ENCODE measurements around the gene FAM193A.

FAM193A gene

DNA sequence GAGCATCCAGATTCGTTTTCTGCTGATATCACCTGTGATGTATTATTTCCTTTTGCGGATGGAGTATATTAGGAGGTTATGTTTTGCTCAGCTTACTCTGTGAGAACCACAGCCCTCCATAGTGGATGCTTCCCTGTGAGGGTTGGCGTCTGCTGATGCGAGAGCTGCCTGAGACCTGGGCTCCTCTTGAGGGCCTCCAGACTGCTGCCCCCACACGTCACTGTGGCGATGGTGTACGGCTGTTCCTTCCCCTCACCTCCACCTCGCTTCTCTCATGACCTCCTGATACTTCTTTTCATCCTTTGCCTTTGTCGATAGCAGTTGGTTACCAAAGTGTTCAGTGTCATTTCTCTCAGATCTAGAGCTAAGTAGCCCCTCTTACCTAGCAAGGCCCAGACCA is 148.0 kb downstream of the FAM193A start:
- no peaks in the 10 kb centered on the region for H3K79me1 ChIP-seq (ENCODE audit: low read length)
- H4K8ac ChIP-seq (ENCODE audit: low read depth, low read length): no peak overlapping the region
- H3K36me3 ChIP-seq (ENCODE audit: control insufficient read depth, insufficient read depth, low read length): peaks cover 8% of the 10 kb centered on the region

DNA sequence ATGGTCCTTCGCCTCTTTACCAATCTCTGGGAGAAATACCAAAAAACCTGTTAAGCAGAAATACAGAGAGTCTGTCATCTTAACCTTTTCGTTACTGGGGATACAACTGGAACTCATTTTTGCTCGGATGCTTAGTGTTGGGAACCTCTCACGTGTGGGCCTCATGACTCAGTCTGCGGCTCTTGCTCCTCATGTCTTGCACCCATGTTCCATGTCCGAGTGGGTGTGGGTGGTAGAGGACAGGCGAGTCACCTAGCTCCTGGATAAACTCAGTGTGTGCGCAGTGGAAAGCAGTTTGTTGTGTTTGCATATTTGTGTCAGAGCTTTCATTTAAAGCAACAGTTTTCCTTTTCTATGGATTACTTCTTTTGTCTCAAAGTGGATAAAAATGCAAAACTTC is 149.1 kb downstream of the FAM193A start:
- no peak overlapping the region for H2AK5ac ChIP-seq (ENCODE audit: low read length)
- no peaks in the 10 kb centered on the region for H3K79me2 ChIP-seq (ENCODE audit: control insufficient read depth, insufficient read depth, low read length)
- H3K27ac ChIP-seq (ENCODE audit: low read depth, low read length): no peak overlapping the region
- H3K9ac ChIP-seq (ENCODE audit: low read length): no peak overlapping the region
- no peak overlapping the region for H2BK15ac ChIP-seq (replicated peaks; ENCODE audit: low read depth)
- no peak overlapping the region for H3K4me2 ChIP-seq (ENCODE audit: low read length)
- no peak overlapping the region for H3K23ac ChIP-seq (ENCODE audit: low read length)
- DNase-seq: no peak
- no peak overlapping the region for H3K18ac ChIP-seq (ENCODE audit: low read length)
- no peak overlapping the region for H3K56ac ChIP-seq (ENCODE audit: low read length)
- H3K4me3 ChIP-seq (ENCODE audit: low read length): no peak overlapping the region
- H3K36me3 ChIP-seq (ENCODE audit: control insufficient read depth, insufficient read depth, low read length): peaks cover 10% of the 10 kb centered on the region
- H3K4ac ChIP-seq (ENCODE audit: low read depth, low read length): no peak overlapping the region
- no peaks in the 10 kb centered on the region for H3K79me1 ChIP-seq (ENCODE audit: low read length)
- H3K4me1 ChIP-seq (ENCODE audit: control insufficient read depth, low read depth, low read length): no peaks in the 10 kb centered on the region
- no peaks in the 10 kb centered on the region for H3K27me3 ChIP-seq (ENCODE audit: insufficient read depth, low read length, poor library complexity)
- no peak overlapping the region for H4K5ac ChIP-seq (ENCODE audit: low read length)
- H4K8ac ChIP-seq (ENCODE audit: low read depth, low read length): no peak overlapping the region
- H2BK5ac ChIP-seq (ENCODE audit: low read length): no peak overlapping the region
- WGBS (ENCODE audit: extremely low coverage, insufficient coverage, low lambda C conversion rate): no CpG with 5 or more reads among the region's 8 CpGs
- H2BK120ac ChIP-seq (ENCODE audit: low read depth, low read length): no peak overlapping the region

More for the DNA sequence above, 148.0 kb downstream of the FAM193A start:
- no CpG with 5 or more reads among the region's 9 CpGs for WGBS (ENCODE audit: extremely low coverage, insufficient coverage, low lambda C conversion rate)
- Histone ChIP-seq H2BK15ac (replicated peaks; ENCODE audit: low read depth) (no peak overlapping the region), H3K9ac (ENCODE audit: low read length) (no peak overlapping the region), H2BK5ac (ENCODE audit: low read length) (no peak overlapping the region), H3K4ac (ENCODE audit: low read depth, low read length) (no peak overlapping the region), H3K79me2 (ENCODE audit: control insufficient read depth, insufficient read depth, low read length) (no peaks in the 10 kb centered on the region), H3K23ac (ENCODE audit: low read length) (no peak overlapping the region), H3K4me3 (ENCODE audit: low read length) (no peak overlapping the region), H3K4me1 (ENCODE audit: control insufficient read depth, low read depth, low read length) (no peaks in the 10 kb centered on the region), H2BK120ac (ENCODE audit: low read depth, low read length) (no peak overlapping the region), H3K56ac (ENCODE audit: low read length) (no peak overlapping the region), H3K18ac (ENCODE audit: low read length) (no peak overlapping the region), H3K27ac (ENCODE audit: low read depth, low read length) (no peak overlapping the region), H3K27me3 (ENCODE audit: insufficient read depth, low read length, poor library complexity) (no peaks in the 10 kb centered on the region), H3K4me2 (ENCODE audit: low read length) (no peak overlapping the region), H2AK5ac (ENCODE audit: low read length) (no peak overlapping the region), H4K5ac (ENCODE audit: low read length) (no peak overlapping the region)
- no peak for DNase-seq

DNA sequence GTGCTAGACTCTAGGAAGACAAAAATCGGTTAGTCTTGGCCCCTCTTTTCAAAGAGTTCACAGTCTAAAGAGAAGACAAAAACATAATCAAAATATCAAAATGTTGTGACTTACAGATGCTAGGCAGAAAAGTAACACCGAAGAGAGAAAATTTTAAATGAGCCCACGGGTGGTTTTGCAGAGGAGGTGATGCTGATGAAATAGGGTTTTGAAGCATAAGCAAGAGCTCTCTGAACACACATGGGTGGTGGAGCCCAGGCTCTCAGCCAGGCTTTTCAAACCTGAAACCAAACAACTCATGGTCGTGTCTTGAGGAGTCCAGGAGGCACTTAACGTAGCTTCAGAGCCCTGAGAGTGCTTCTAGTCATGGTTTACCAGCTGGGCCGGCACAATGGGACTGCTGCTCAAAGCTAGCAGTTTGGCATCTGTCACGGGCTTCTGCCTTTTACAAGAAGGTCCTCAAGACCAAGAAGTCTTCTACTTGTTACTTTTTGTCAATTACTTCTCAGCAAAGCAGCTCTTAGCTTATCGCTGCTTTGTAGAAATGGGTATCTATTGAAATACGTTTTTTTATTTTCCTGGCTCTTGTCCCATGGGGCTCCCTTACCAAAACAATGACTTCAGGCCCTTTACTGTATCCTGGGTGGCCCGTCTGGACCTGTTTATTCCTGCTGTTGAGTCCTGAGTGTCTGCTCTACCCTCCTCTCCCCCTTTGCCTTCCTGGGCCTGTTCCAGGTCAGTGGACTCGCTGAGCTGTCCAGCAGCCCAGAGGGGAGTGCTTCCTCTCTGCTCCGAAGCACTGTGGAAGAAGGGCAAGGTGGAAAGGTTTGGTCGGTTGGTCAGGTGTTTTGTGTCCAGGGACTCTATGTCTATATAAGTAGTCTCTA is 150.2 kb downstream of the FAM193A start:
- H3K4ac ChIP-seq (ENCODE audit: low read depth, low read length): no peak overlapping the region
- no peak overlapping the region for H3K27ac ChIP-seq (ENCODE audit: low read depth, low read length)
- no peaks in the 10 kb centered on the region for H3K4me1 ChIP-seq (ENCODE audit: control insufficient read depth, low read depth, low read length)
- no peak overlapping the region for H2BK5ac ChIP-seq (ENCODE audit: low read length)
- H3K18ac ChIP-seq (ENCODE audit: low read length): no peak overlapping the region
- no peak for DNase-seq
- H3K79me1 ChIP-seq (ENCODE audit: low read length): no peaks in the 10 kb centered on the region
- H2BK15ac ChIP-seq (replicated peaks; ENCODE audit: low read depth): no peak overlapping the region
- no peak overlapping the region for H3K4me3 ChIP-seq (ENCODE audit: low read length)
- no peak overlapping the region for H2BK120ac ChIP-seq (ENCODE audit: low read depth, low read length)
- no peaks in the 10 kb centered on the region for H3K79me2 ChIP-seq (ENCODE audit: control insufficient read depth, insufficient read depth, low read length)
- H3K23ac ChIP-seq (ENCODE audit: low read length): no peak overlapping the region
- H3K27me3 ChIP-seq (ENCODE audit: insufficient read depth, low read length, poor library complexity): no peaks in the 10 kb centered on the region
- WGBS (ENCODE audit: extremely low coverage, insufficient coverage, low lambda C conversion rate): no CpG with 5 or more reads among the region's 13 CpGs
- H4K5ac ChIP-seq (ENCODE audit: low read length): no peak overlapping the region
- no peak overlapping the region for H3K56ac ChIP-seq (ENCODE audit: low read length)
- no peak overlapping the region for H2AK5ac ChIP-seq (ENCODE audit: low read length)
- peaks cover 13% of the 10 kb centered on the region for H3K36me3 ChIP-seq (ENCODE audit: control insufficient read depth, insufficient read depth, low read length)
- H3K4me2 ChIP-seq (ENCODE audit: low read length): no peak overlapping the region
- no peak overlapping the region for H4K8ac ChIP-seq (ENCODE audit: low read depth, low read length)
- no peak overlapping the region for H3K9ac ChIP-seq (ENCODE audit: low read length)

DNA sequence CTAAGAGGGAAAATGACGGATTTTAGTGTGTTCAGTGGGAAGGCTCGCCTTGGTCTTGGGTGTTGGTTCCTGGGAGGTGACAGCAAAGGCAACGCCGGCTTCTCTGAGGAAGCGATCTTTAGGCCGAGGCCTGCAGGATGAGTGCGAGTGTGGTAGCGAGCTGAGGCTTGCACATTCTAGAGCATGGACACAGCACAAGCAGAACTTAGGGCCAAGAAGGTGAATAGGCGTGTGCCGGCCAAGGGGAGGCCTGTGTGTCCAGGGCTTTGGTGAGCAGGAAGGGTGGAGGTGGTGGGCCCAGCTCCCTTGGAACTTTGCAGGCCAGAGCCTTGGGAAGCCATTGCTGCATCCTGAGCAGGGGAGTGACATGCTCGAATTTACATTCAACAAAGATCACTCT is 151.8 kb downstream of the FAM193A start:
- Histone ChIP-seq H3K79me2 (ENCODE audit: control insufficient read depth, insufficient read depth, low read length) (no peaks in the 10 kb centered on the region), H2BK15ac (replicated peaks; ENCODE audit: low read depth) (no peak overlapping the region), H3K4ac (ENCODE audit: low read depth, low read length) (no peak overlapping the region), H3K4me2 (ENCODE audit: low read length) (no peak overlapping the region), H3K27ac (ENCODE audit: low read depth, low read length) (no peak overlapping the region), H3K27me3 (ENCODE audit: insufficient read depth, low read length, poor library complexity) (no peaks in the 10 kb centered on the region), H3K56ac (ENCODE audit: low read length) (no peak overlapping the region), H4K5ac (ENCODE audit: low read length) (no peak overlapping the region), H3K36me3 (ENCODE audit: control insufficient read depth, insufficient read depth, low read length) (peaks cover 13% of the 10 kb centered on the region), H2BK120ac (ENCODE audit: low read depth, low read length) (no peak overlapping the region), H3K4me1 (ENCODE audit: control insufficient read depth, low read depth, low read length) (no peaks in the 10 kb centered on the region), H3K4me3 (ENCODE audit: low read length) (no peak overlapping the region), H2BK5ac (ENCODE audit: low read length) (no peak overlapping the region), H3K9ac (ENCODE audit: low read length) (no peak overlapping the region), H3K18ac (ENCODE audit: low read length) (no peak overlapping the region), H3K79me1 (ENCODE audit: low read length) (no peaks in the 10 kb centered on the region), H2AK5ac (ENCODE audit: low read length) (no peak overlapping the region), H3K23ac (ENCODE audit: low read length) (no peak overlapping the region), H4K8ac (ENCODE audit: low read depth, low read length) (no peak overlapping the region)
- WGBS (ENCODE audit: extremely low coverage, insufficient coverage, low lambda C conversion rate): no CpG with 5 or more reads among the region's 11 CpGs
- no peak for DNase-seq

DNA sequence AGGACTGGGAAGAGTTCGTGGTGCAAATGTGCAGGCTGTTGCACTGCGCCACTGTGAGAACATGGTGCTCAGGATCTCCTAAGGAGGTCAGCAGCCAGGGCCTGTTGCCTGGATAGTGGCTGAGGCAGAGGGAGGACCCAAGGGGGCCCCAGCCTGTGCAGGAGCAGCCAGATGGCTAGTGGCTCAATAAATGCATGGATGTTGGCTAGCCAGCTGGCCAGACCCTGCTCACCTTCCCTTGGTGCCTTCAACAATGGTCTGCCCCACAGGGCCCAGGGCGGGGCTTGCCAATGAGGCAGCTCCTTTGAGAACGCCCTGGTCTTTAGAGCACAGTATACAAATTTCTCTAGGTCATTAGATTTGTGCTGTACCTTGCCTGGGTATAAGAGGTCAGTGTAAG is 152.2 kb downstream of the FAM193A start:
- Histone ChIP-seq H3K56ac (ENCODE audit: low read length) (no peak overlapping the region), H2AK5ac (ENCODE audit: low read length) (no peak overlapping the region), H2BK120ac (ENCODE audit: low read depth, low read length) (no peak overlapping the region), H2BK15ac (replicated peaks; ENCODE audit: low read depth) (no peak overlapping the region), H4K5ac (ENCODE audit: low read length) (no peak overlapping the region), H3K27ac (ENCODE audit: low read depth, low read length) (no peak overlapping the region), H3K18ac (ENCODE audit: low read length) (no peak overlapping the region), H3K9ac (ENCODE audit: low read length) (no peak overlapping the region), H3K27me3 (ENCODE audit: insufficient read depth, low read length, poor library complexity) (no peaks in the 10 kb centered on the region), H3K79me1 (ENCODE audit: low read length) (no peaks in the 10 kb centered on the region), H3K79me2 (ENCODE audit: control insufficient read depth, insufficient read depth, low read length) (no peaks in the 10 kb centered on the region), H4K8ac (ENCODE audit: low read depth, low read length) (no peak overlapping the region), H3K4me3 (ENCODE audit: low read length) (no peak overlapping the region), H2BK5ac (ENCODE audit: low read length) (no peak overlapping the region), H3K4ac (ENCODE audit: low read depth, low read length) (no peak overlapping the region), H3K4me2 (ENCODE audit: low read length) (no peak overlapping the region), H3K4me1 (ENCODE audit: control insufficient read depth, low read depth, low read length) (no peaks in the 10 kb centered on the region), H3K36me3 (ENCODE audit: control insufficient read depth, insufficient read depth, low read length) (peaks cover 14% of the 10 kb centered on the region), H3K23ac (ENCODE audit: low read length) (no peak overlapping the region)
- DNase-seq: no peak
- WGBS (ENCODE audit: extremely low coverage, insufficient coverage, low lambda C conversion rate): no CpG with 5 or more reads among the region's 4 CpGs

DNA sequence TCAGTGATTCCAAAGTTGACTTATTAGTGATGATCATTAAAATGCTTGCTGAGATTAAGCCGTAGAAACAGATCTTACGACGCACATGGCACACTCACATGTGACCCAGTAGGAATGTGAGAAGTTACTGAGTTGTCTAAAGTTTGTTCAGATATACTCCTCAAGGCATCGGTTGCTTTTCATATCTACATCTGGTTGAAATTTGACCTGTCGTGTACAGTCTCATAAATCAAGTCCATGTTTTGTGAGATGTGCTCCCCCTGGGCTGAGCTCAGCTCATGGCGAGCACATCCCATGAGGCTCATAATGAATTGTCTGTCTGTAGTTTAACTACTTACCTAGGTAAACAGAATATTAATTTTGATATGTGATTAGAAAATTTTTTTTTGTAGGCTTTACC is 152.7 kb downstream of the FAM193A start:
- Histone ChIP-seq H4K8ac (ENCODE audit: low read depth, low read length) (no peak overlapping the region), H3K27ac (ENCODE audit: low read depth, low read length) (no peak overlapping the region), H3K79me2 (ENCODE audit: control insufficient read depth, insufficient read depth, low read length) (no peaks in the 10 kb centered on the region), H2BK15ac (replicated peaks; ENCODE audit: low read depth) (no peak overlapping the region), H3K4me2 (ENCODE audit: low read length) (no peak overlapping the region), H3K23ac (ENCODE audit: low read length) (no peak overlapping the region), H2BK120ac (ENCODE audit: low read depth, low read length) (no peak overlapping the region), H2BK5ac (ENCODE audit: low read length) (no peak overlapping the region), H3K79me1 (ENCODE audit: low read length) (no peaks in the 10 kb centered on the region), H3K9ac (ENCODE audit: low read length) (no peak overlapping the region), H3K4me3 (ENCODE audit: low read length) (no peak overlapping the region), H3K27me3 (ENCODE audit: insufficient read depth, low read length, poor library complexity) (no peaks in the 10 kb centered on the region), H3K4ac (ENCODE audit: low read depth, low read length) (no peak overlapping the region), H3K4me1 (ENCODE audit: control insufficient read depth, low read depth, low read length) (no peaks in the 10 kb centered on the region), H2AK5ac (ENCODE audit: low read length) (no peak overlapping the region), H3K36me3 (ENCODE audit: control insufficient read depth, insufficient read depth, low read length) (peaks cover 16% of the 10 kb centered on the region), H3K18ac (ENCODE audit: low read length) (no peak overlapping the region), H3K56ac (ENCODE audit: low read length) (no peak overlapping the region), H4K5ac (ENCODE audit: low read length) (no peak overlapping the region)
- DNase-seq: no peak
- no CpG with 5 or more reads among the region's 6 CpGs for WGBS (ENCODE audit: extremely low coverage, insufficient coverage, low lambda C conversion rate)

Data from mesendoderm (in vitro differentiated cells).